Fibroblast of villous mesenchyme (primary cell): ENCODE results near the gene HCFC1R1. TPM values are rescaled to one million over a fixed set of nuclear protein-coding genes. Genes with fewer than 3 reads are reported as not detected.

Experiments used
- DNase-seq: peaks from one replicate; pipeline ENCODE4 v3.0.0-alpha.2; 2010; ENCODE audit warnings: low read depth
- H3K4me3 ChIP-seq: 2 replicates; pipeline ENCODE4 v1.5.1; 2011; ENCODE audit warnings: low read depth, mild to moderate bottlenecking, low read length
- total RNA-seq: library from RNA; depleted of rRNA; stranded (reverse); fragments of >200 nt; gene quantifications from 2 replicates; pipeline ENCODE4 v1.2.3, GENCODE V29; 2012
- TF ChIP-seq, protein P1 (sequence below): IDR thresholded peaks from 2 replicates; pipeline ENCODE4 v1.5.1; 2012; ENCODE audit warnings: low read depth, mild to moderate bottlenecking, low read length; ENCODE audit not compliant: insufficient read depth

The HCFC1R1 gene
- total RNA-seq, 1 donor: 28.1 TPM

DNA sequence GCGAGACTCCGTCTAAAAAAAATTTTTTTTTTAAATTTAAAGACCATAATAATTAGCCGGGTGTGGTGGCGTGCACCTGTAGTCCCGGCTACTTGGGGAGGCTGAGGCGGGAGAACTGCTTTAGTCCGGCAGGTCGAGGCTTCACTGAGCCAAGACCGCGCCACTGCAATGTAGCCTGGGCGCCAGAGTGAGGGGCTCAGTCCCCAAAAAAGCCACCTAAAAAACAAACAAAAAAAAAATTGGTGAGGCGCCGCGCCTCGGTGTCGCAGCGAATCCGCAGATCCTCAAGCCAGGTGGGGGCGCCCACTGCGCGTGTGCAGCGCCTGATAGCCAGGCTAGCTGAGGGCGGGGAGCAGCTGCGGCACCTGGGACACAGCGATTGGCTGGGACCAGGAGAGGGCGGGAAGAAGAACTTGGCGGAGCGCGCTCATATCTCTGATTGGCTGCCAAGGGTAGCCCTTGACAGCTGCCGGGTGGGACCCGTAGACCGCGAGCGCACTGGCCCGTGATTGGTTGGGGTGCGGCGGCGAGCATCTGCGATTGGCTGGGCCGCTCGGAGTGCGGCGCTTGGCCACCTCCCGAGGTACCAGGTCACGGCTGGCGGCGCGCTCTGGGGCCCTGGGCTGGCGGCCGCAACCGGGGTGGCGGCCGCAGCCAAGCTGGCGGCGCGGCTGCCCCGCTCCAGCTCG is 20.0 kb downstream of the HCFC1R1 start:
- H3K4me3 ChIP-seq: peak overlapping the region; percentile 9
- DNase-seq: peak; percentile 99
- TF ChIP-seq, protein P1, sequence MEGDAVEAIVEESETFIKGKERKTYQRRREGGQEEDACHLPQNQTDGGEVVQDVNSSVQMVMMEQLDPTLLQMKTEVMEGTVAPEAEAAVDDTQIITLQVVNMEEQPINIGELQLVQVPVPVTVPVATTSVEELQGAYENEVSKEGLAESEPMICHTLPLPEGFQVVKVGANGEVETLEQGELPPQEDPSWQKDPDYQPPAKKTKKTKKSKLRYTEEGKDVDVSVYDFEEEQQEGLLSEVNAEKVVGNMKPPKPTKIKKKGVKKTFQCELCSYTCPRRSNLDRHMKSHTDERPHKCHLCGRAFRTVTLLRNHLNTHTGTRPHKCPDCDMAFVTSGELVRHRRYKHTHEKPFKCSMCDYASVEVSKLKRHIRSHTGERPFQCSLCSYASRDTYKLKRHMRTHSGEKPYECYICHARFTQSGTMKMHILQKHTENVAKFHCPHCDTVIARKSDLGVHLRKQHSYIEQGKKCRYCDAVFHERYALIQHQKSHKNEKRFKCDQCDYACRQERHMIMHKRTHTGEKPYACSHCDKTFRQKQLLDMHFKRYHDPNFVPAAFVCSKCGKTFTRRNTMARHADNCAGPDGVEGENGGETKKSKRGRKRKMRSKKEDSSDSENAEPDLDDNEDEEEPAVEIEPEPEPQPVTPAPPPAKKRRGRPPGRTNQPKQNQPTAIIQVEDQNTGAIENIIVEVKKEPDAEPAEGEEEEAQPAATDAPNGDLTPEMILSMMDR: peak; percentile 45

DNA sequence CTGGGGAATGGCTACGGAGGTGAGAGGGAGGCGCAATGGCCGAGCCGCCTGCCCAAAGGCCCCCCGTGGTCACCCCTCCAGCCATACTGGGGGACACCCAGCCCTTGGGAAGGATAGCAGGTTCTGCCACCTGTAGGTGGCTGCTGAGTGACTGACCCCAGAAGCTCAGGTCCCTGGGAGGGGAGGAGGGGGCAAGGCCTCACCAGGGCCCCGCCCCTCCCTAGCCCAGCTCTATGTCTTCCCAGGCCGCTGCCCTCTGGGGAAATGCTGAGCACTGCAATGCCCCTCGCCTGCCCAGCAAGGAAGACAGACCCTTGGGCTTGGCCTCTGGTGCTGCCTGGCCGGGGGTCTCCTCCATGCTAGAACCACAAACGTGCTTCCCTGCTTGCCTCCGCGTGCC is 22.4 kb downstream of the HCFC1R1 start:
- TF ChIP-seq, protein P1: no peak
- no peak for DNase-seq
- no peak overlapping the region for H3K4me3 ChIP-seq

DNA sequence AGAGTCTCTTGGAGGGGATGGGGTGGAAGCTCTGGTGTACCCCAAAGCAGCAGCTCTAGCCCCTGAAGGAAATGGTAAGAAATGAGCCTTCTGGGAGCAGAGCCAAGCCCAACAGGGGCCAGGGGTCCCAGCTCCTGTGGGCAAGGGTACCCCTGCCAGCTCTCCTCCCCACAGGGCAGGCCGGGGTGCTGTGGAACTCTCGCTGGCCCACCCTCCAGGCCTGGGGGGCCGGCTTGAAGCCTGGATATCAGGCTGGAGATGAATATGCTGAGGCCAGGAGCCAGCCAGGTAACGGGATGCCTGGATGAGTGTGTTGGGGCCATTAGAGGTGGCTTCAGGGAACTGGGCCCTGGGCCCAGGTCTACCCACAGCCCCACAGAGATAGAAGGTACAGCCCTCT is 23.2 kb downstream of the HCFC1R1 start:
- no peak overlapping the region for H3K4me3 ChIP-seq
- DNase-seq: no peak
- TF ChIP-seq, protein P1: no peak

DNA sequence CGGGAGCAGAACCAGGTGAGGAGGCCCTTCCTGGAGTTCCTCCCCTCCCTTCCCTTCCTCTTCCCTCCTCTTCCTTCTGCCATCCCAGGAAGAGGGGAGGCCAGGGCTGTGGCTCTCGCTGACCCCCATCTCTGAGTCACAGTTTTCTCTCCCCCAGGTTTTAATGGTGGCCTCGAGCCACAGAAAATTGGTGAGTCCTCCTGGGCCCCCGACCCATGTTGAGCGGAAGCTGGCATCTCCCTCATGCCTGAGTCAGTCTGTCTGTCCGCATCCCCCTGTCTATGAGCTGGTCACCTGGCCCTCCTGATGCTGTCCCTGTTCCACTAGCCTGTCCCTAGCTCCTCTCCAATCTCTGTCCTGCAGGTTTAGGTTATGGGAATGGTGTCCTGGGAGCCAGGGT is 23.8 kb downstream of the HCFC1R1 start:
- DNase-seq: no peak
- TF ChIP-seq, protein P1: no peak
- no peak overlapping the region for H3K4me3 ChIP-seq

DNA sequence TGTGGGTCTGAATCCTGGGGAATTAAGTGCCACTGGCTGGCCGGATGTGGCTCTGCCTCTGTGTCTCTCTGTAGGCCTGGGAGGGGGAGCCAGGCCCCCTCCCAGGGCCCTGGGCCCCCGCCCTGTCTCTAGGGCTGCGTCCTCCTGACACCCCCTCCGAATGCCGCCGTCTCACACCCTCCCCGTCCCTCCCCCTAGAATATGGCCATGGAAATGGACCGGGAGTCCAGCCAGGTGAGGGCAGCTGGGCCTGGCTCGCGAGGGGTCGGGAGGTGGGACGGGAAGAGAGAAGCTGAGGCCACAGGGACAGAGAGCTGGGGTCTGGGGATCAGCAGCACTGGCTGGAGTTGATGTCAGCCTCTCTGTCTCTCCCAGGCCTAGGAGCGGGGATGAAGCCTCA is 27.4 kb downstream of the HCFC1R1 start:
- TF ChIP-seq, protein P1: no peak
- no peak for DNase-seq
- no peak overlapping the region for H3K4me3 ChIP-seq

DNA sequence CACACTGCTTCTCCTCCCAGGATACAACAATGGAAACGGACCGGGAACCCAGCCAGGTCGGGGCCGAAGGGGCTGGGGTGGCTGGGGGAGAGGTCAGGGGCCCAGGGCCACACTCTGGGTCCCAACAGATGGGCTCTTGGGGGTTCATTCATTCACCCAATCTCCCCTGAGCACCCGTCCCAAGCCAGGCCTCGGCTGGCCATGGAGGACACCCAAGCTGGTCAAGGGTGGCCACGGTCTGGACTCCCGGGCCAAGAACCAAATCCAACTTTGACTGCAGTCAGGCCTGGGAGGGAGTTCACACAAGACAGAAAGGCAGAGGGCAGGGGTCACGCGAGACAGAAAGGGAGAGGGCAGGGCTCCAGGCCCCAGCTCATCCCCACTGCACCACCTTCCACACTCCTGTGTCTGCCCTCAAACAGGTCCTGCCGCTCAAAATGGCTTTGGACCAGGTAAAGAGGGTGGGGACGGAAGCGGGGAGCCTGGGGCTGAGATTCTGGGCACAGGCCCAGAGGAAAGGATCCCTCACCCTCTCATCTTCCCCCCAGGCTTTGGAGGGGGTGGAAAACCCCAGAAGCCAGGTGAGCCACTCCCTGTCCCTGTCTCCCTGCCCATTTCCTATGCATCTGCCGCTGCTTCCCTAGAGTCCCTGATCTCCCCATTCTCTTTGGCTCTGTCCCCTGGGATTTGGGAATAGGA is 31.2 kb downstream of the HCFC1R1 start:
- H3K4me3 ChIP-seq: no peak overlapping the region
- no peak for DNase-seq
- TF ChIP-seq, protein P1: no peak
